Epidermal melanocyte (primary cell): ENCODE results near the gene CNTRL.
"Not testable (repeated sequence)": the region's sequence is repeated elsewhere in the genome, so short reads cannot be mapped to it uniquely, and the experiment has no call there.

ENCODE experiments used
- DNase-seq: peaks from one replicate; pipeline ENCODE4 v3.0.0; 2011; ENCODE audit warnings: low spot score; ENCODE audit not compliant: insufficient read length

CNTRL gene

GRCh38 chr9:121133104-121133816 is 58.5 kb downstream of the CNTRL start:
- no peak for DNase-seq

GRCh38 chr9:121135642-121136041 is 60.9 kb downstream of the CNTRL start:
- DNase-seq = no peak

DNA sequence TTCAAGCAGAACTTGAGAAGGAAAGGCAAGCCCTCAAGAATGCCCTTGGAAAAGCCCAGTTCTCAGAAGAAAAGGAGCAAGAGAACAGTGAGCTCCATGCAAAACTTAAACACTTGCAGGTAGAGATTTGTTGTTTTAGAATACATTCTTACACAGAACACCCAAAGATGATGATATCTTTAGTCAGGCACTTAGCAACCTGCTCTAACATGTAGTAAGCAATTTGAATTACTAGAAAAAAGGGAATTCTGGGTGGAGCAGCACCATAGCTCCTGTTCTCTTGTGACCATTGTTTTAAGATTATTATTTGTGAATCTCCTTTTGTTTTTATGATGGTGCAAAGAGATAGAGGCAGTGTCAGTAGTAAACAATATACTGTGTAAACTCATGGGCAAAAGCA is 63.8 kb downstream of the CNTRL start:
- DNase-seq = no peak

DNA sequence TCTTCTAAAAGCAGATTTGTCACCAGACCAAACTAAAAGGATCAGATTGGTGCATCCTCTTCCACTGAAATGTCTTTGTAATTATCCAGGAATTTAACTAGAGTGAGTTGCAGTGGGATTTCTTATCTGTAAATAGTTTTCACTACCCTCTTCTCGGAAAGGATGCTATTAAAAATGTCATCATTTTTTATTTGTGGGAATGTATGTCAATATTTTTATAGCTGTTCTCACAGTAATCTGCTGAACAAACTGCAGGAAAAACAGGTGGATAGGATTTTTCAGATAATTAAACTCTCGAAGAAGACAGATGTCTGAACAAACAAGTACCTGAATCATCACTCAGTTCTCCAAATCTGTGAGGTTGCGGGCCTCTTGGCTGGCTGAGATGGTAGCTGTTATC is 64.2 kb downstream of the CNTRL start:
- DNase-seq = no peak

GRCh38 chr9:121140162-121140561 is 65.4 kb downstream of the CNTRL start:
- DNase-seq = no peak

DNA sequence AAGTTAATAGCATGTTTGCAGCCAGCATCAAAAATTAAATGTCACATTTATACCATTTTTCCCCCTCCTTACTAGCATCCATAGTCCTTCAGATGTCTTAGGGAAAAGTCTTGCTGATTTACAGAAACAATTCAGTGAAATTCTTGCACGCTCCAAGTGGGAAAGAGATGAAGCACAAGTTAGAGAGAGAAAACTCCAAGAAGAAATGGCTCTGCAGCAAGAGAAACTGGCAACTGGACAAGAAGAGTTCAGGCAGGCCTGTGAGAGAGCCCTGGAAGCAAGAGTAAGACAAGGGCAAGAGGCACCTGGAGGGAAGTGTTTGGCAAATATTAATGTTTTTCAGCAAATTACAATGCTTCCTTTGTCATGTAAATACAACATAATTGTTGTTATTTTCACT is 66.6 kb downstream of the CNTRL start:
- DNase-seq = no peak

DNA sequence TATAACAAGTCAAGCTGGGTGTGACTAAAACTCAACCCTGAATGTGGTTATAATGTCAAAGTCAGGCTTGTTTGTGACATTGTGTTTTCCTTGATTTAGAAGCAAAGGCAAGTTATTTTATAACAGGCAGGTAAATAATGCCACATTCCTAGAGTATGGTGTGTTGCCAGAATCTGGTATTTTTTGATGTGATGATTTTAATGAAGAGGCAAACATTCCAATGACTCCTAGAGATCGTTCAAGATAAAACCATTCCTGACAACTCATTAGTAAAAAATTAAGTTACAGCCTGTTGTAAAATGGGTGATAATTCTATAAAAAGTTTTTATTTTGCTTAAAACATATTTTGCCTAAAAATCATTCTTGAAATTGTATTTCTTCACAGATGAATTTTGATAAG is 67.0 kb downstream of the CNTRL start:
- no peak for DNase-seq

GRCh38 chr9:121143771-121144170 is 69.0 kb downstream of the CNTRL start:
- no peak for DNase-seq

DNA sequence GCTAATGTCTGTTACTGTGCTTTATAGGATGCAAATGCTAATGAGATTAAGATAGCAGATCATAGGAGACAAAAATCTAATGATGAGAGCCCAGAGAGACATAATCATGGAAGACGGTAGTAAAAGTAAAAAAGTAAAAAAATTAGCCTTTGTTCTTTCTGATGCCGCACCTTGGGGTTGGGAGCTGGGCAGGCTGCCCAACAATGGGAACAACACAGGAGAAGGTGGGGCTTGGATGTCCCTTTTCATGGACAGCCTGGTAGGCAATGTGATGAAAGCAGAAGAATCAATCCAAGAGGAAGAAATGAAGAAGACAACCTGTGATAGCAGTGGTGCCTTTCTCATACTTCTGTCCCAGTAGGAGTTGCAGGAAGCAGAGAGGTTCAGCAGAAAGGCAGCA is 69.7 kb downstream of the CNTRL start:
- no peak for DNase-seq

DNA sequence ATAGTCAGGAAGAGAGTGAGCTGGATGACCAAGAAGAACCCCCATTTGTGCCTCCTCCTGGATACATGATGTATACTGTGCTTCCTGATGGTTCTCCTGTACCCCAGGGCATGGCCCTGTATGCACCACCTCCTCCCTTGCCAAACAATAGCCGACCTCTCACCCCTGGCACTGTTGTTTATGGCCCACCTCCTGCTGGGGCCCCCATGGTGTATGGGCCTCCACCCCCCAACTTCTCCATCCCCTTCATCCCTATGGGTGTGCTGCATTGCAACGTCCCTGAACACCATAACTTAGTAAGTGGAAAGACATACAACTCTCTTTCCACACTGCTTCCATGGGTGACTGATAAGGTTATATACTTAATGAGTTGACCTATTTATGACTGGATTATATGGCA is 75.4 kb downstream of the CNTRL start:
- no peak for DNase-seq

GRCh38 chr9:121153642-121154041 is 78.9 kb downstream of the CNTRL start:
- DNase-seq = no peak

GRCh38 chr9:121154782-121155181 is 80.0 kb downstream of the CNTRL start:
- DNase-seq = no peak

DNA sequence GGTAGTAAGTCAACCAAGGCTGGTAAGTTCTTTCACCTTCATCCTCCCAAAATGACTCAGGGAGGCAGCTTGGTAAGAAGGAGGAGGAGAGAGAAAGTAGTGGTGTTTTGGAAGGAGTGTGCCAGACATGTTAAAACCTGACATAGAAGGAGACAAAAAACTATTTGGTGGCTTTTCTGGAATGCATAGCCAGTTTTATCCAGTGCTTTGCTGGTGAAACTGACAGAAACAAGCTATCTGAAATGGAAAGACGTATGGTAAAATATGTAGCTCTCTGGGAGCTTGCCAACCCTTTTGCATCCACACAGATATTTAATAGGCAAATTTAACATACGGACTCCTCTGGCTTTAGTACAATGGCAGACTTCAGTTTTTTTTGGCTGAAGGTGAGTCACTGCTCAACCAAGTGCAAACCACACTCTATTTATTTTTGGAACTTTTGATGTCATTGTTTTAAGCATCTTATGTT is 81.5 kb downstream of the CNTRL start:
- no peak for DNase-seq

DNA sequence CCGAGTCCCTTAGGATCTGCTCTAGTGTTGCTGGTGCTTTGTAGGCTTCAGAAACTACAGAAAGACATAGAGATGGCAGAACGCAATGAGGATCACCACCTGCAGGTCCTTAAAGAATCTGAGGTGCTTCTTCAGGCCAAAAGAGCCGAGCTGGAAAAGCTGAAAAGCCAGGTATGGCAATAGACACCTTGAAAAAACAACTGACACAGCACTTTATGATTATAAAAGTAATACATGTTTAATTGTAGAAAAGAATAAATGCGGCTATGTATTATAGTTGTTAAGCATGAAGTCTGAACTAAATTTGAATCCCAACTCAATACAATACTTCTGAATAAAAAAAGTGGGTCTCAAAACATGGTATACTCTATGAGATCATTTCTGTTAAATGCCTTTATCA is 83.2 kb downstream of the CNTRL start:
- no peak for DNase-seq

DNA sequence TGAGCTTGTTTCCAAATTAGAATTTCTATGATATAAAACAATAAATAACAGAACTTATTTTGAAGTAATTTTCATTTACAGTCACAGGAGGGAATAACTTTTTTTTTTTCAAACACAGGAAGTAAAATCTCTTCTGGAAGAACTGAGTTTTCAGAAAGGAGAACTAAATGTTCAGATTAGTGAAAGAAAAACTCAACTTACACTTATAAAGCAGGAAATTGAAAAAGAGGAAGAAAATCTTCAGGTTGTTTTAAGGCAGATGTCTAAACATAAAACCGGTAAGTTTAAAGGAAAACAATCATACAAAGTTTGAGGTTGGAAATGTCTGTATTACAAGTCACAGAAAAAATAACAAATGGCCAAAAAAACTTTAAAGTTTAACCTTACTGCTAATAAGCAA is 85.3 kb downstream of the CNTRL start:
- no peak for DNase-seq

DNA sequence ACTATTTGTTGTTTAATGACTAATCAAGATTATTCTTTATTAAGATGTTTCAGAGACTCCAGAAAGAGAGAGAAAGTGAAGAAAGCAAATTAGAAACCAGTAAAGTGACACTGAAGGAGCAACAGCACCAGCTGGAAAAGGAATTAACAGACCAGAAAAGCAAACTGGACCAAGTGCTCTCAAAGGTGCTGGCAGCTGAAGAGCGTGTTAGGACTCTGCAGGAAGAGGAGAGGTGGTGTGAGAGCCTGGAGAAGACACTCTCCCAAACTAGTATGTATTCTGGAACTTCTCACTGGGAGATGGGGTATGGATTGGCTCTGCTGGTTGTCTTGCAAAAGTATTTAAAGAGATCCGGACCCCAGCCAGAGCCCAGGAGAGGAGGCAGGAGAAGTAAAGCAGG is 93.3 kb downstream of the CNTRL start:
- no peak for DNase-seq

DNA sequence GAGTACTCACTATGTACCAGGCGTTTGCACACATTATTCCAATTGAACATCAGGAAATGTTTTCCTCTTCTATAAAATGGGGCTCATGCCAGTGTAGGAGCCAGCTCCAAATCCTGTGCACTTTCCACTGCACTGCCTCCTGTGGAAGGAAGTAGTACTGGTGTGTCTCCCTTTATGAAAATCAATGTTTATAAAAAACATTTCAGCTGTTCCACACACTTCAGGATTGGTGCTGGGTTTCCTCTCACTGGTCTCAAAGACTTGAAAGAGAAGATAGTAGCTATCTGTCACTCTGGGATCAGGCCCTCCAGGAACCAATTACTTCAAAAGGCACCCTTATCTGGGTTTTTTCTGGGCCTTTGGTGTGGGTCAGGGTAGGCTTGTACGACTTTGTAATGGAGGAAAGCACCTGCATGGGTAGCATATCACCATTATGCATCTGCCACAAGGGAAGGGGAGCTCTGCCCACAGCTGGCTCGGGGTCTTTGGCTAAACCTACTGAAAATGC is 94.4 kb downstream of the CNTRL start:
- DNase-seq = no peak

DNA sequence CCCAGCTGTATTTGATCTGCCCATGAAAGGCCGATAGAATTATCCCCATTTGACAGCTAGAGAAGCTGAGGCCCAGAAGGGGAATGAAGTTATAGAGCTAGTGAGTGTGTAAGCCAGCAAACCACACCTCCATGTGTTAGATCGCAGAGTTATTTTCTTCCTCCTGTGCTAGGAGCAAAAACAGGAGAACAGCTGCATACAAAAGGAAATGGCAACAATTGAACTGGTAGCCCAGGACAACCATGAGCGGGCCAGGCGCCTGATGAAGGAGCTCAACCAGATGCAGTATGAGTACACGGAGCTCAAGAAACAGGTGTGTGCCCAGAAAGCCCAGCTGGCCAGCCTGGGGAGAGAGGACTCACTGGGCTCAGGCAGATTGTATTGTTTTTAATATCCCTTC is 96.5 kb downstream of the CNTRL start:
- no peak for DNase-seq

DNA sequence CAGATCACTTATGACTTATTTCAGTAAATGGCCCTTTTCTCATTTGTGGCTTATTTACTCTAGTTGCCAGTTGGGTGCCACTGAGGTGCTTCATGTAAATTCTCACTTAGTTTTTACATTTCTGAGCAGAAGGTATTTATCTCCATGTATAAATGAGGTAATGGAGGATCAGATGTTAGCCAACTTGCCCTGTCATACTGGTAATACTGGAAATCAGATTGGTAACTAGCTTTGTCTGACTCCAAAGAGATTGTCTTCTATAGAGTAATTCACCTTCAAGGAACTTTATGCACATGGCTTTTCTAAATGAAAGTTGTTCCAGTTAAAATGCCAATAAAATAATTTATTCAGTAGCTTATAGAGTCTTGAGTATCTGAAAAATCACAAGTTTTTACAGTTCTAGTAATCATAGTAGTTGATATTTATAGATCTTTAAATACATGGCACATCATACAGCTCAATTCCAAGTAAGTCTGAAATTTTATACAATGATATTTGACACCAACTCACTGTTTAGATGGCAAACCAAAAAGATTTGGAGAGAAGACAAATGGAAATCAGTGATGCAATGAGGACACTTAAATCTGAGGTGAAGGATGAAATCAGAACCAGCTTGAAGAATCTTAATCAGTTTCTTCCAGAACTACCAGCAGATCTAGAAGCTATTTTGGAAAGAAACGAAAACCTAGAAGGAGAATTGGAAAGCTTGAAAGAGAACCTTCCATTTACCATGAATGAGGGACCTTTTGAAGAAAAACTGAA is 98.2 kb downstream of the CNTRL start:
- DNase-seq = no peak

GRCh38 chr9:121173501-121173900 is 98.7 kb downstream of the CNTRL start:
- DNase-seq = no peak

DNA sequence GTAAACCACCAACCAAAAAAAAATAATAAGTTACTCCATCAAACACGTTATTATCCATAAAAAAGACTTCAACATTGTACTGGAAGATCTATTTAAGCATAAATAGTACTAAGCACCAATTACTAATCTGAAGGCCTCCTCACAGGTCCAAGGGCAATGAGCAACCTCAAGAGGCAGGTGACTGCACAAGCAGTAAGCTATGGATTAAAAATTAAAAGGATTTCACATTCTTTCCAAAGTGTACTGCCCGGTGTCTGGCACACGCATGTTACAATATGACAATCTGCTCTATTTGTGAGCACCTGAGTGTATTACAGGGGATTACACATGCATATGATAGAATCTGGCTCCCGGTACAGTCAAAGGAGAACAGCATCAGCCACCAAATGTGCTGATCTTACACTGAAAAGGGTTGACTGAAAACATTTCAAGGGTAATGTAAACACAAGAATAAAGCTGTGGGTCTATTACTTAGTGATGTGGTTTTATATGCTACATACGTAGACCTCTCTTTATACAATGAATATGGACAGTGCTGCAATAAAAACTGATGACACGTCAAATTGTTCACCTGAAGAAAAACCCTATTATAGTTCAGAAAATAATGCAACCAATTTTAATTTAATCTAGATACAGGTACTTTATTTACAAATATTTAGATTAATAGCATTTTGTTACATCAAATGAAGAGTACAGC is 104.1 kb downstream of the CNTRL start:
- no peak for DNase-seq

GRCh38 chr9:121179373-121179721 is 104.6 kb downstream of the CNTRL start:
- not testable (repeated sequence) for DNase-seq
